K562 (cell line): ENCODE results near the gene ZSCAN5C. TPM values are rescaled to one million over a fixed set of nuclear protein-coding genes. Genes with fewer than 3 reads are reported as not detected.

Source experiments
- ATAC-seq: fragments of 200-7000 bp; cut with Tn5 transposase; 3 replicates; pipeline ENCODE4 v1.9.1; 2020; ENCODE audit warnings: moderate library complexity
- BruUV-seq: library from RNA; stranded (reverse); fragments of 400-500 nt; replicated peaks from 2 replicates; lab custom pipeline; 2021; lab: Mats Ljungman, UMichigan
- CTCF ChIA-PET: fragments of 300-600 bp; formaldehyde crosslinking; extraction: SDS; loops from one replicate; lab custom pipeline; 2021; ENCODE audit warnings: low intra/inter-chr PET ratio; lab: Yijun Ruan, JAX
- POLR2A ChIA-PET: fragments of 300-600, 350-650 bp; sonication (Branson Sonifier 250); formaldehyde crosslinking; extraction: SDS; loops from one replicate; lab custom pipeline; 2021; ENCODE audit warnings: antibody characterized with exemption, inconsistent platforms; lab: Yijun Ruan, JAX
- DNase-seq, 4 experiments: peaks; one replicate each; pipeline versions ENCODE4 v3.0.0 to v3.0.0-alpha.2; 2011 to 2018; ENCODE audit warnings: low spot score in 3 of 4, mixed read lengths in 3 of 4; ENCODE audit errors: extremely low read depth in 1 of 4
- FAIRE-seq: peaks from 2 replicates; lab custom pipeline; 2011; peaks lifted over from hg19 to GRCh38; lab: Jason Lieb, UNC
- H2AFZ ChIP-seq: 2 replicates; pipeline ENCODE4 v1.6.0; 2011; ENCODE audit warnings: low read depth, low read length, control low read depth, inconsistent platforms
- H3K27ac ChIP-seq: fragments of 200-600 bp; 3 replicates; pipeline ENCODE4 v1.8.0; 2011; ENCODE audit warnings: low read depth, mild to moderate bottlenecking, control low read depth, inconsistent platforms, low read length, moderate library complexity, mixed read lengths; ENCODE audit errors: extremely low read depth
- H3K27me3 ChIP-seq, 2 experiments: fragments of 300-600 bp in 1 of 2; 2 replicates in 1 of 2; 3 replicates in 1 of 2; pipeline versions ENCODE4 v1.6.0 to v1.8.0; 2011; ENCODE audit warnings: inconsistent platforms in 2 of 2, low read length in 2 of 2, mild to moderate bottlenecking in 1 of 2, mixed read lengths in 1 of 2, moderate library complexity in 1 of 2; ENCODE audit not compliant: control insufficient read depth in 2 of 2, insufficient read depth in 2 of 2
- H3K36me3 ChIP-seq: fragments of 300-600 bp; 3 replicates; pipeline ENCODE4 v1.8.0; 2011; ENCODE audit warnings: mild to moderate bottlenecking, low read length, inconsistent platforms; ENCODE audit not compliant: control insufficient read depth, insufficient read depth
- H3K4me1 ChIP-seq, 2 experiments: fragments of 200-600 bp in 1 of 2; replicated peaks in 1 of 2; 2 replicates in 1 of 2; 3 replicates in 1 of 2; pipeline versions ENCODE4 v1.5.1 to v1.8.0; 2011; ENCODE audit warnings: inconsistent platforms in 2 of 2, low read length in 2 of 2, mild to moderate bottlenecking in 1 of 2, mixed read lengths in 1 of 2, moderate library complexity in 1 of 2; ENCODE audit not compliant: control insufficient read depth in 2 of 2, insufficient read depth in 2 of 2
- H3K4me2 ChIP-seq: 2 replicates; pipeline ENCODE4 v1.6.1; 2011; ENCODE audit warnings: low read length, control low read depth, inconsistent platforms, mixed read lengths; ENCODE audit not compliant: insufficient read depth
- H3K4me3 ChIP-seq: fragments of 200-600 bp; sonication (generic), shearing (Covaris generic); 2 replicates; pipeline ENCODE4 v1.5.1; 2016; ENCODE audit warnings: control low read depth, inconsistent platforms
- H3K79me2 ChIP-seq: fragments of 200-600 bp; 3 replicates; pipeline ENCODE4 v1.8.0; 2011; ENCODE audit warnings: low read length, inconsistent platforms; ENCODE audit not compliant: control insufficient read depth, insufficient read depth
- H3K9ac ChIP-seq, 2 experiments: 2 replicates each; pipeline versions ENCODE4 v1.6.0 to v1.6.1; 2011; ENCODE audit warnings: low read depth in 2 of 2, low read length in 2 of 2, control low read depth in 1 of 2, inconsistent platforms in 1 of 2, mild to moderate bottlenecking in 1 of 2, mixed read lengths in 1 of 2; ENCODE audit not compliant: insufficient read depth in 1 of 2
- H3K9me1 ChIP-seq: one replicate; pipeline ENCODE4 v1.6.0; 2011; ENCODE audit warnings: inconsistent platforms, mild to moderate bottlenecking, low read length, moderate library complexity; ENCODE audit not compliant: control insufficient read depth, insufficient read depth
- H3K9me3 ChIP-seq: replicated peaks from 2 replicates; pipeline ENCODE4 v1.5.1; 2011; ENCODE audit warnings: low read depth, low read length, inconsistent platforms; ENCODE audit not compliant: control insufficient read depth, insufficient read depth
- H4K20me1 ChIP-seq: replicated peaks from 2 replicates; pipeline ENCODE4 v1.6.1; 2011; ENCODE audit warnings: low read length, inconsistent platforms, mixed read lengths; ENCODE audit not compliant: control insufficient read depth, insufficient read depth
- ARID4B ChIP-seq: sonication (generic); formaldehyde crosslinking; IDR thresholded peaks from 2 replicates; pipeline ENCODE4 v1.8.0; 2022; ENCODE audit warnings: mild to moderate bottlenecking, missing genetic modification reagents
- ATF2 ChIP-seq: sonication (generic); formaldehyde crosslinking; IDR thresholded peaks from 2 replicates; pipeline ENCODE4 v1.8.1; 2022; ENCODE audit warnings: missing genetic modification reagents
- BRCA1 ChIP-seq, 2 experiments: fragments of 450-650 bp in 1 of 2; sonication (generic) in 1 of 2; formaldehyde crosslinking in 1 of 2; IDR thresholded peaks; 2 replicates each; pipeline versions ENCODE4 v1.5.0 to v1.6.1; 2017 to 2020; ENCODE audit warnings: mild to moderate bottlenecking in 1 of 2, missing genetic modification reagents in 1 of 2
- DACH1 ChIP-seq: fragments of 450-650 bp; IDR thresholded peaks from 2 replicates; pipeline ENCODE4 v1.6.1; 2018; ENCODE audit not compliant: partially characterized antibody
- KAT8 ChIP-seq: fragments of 450-650 bp; IDR thresholded peaks from 2 replicates; pipeline ENCODE4 v1.6.1; 2016; ENCODE audit warnings: low read depth, mild to moderate bottlenecking
- NBN ChIP-seq: fragments of 450-650 bp; IDR thresholded peaks from 2 replicates; pipeline ENCODE4 v1.6.1; 2016; ENCODE audit warnings: low read depth, mild to moderate bottlenecking
- PBX2 ChIP-seq, 2 experiments: IDR thresholded peaks in 1 of 2; conservative IDR thresholded peaks in 1 of 2; 2 replicates each; pipeline ENCODE4 v1.6.1; 2016; ENCODE audit warnings: low read depth in 2 of 2, mild to moderate bottlenecking in 1 of 2, missing compliant biosample characterization in 1 of 2, missing genetic modification characterization in 1 of 2, moderate library complexity in 1 of 2
- PHB2 ChIP-seq: fragments of 450-650 bp; IDR thresholded peaks from 2 replicates; pipeline ENCODE4 v1.6.1; 2017; ENCODE audit warnings: low read depth
- PML ChIP-seq: IDR thresholded peaks from 2 replicates; pipeline ENCODE4 v1.6.1; 2012; ENCODE audit warnings: low read length, inconsistent platforms
- TARDBP ChIP-seq: fragments of 450-650 bp; IDR thresholded peaks from 2 replicates; pipeline ENCODE4 v1.6.1; 2016
- TRIM24 ChIP-seq, 2 experiments: fragments of 450-650 bp; IDR thresholded peaks; 2 replicates each; pipeline ENCODE4 v1.6.1; 2016
- USF2 ChIP-seq: sonication (generic); formaldehyde crosslinking; IDR thresholded peaks from 2 replicates; pipeline ENCODE4 v1.5.0; 2020; ENCODE audit warnings: missing genetic modification reagents
- ZFP36 ChIP-seq: fragments of 150-350 bp; IDR thresholded peaks from 2 replicates; pipeline ENCODE4 v1.6.1; 2018; ENCODE audit warnings: low read length, low read depth; ENCODE audit not compliant: partially characterized antibody
- WGBS: fragments of 100-300 bp; shearing (Covaris generic); methylation state at CpG from one replicate; pipeline ENCODE4 v1.1.6; 2016; ENCODE audit warnings: low coverage, mixed read lengths; ENCODE audit not compliant: insufficient coverage; ENCODE audit errors: missing lambda C conversion rate; 5-methylcytosine and 5-hydroxymethylcytosine counted together
- in situ Hi-C: fragments of 300-500 bp; cut with MboI; formaldehyde crosslinking; loops from 4 replicates; pipeline ENCODE4 v1.15.0; 2018; ENCODE audit warnings: inconsistent platforms, mixed read lengths
- intact Hi-C: fragments of 100-400 bp; cut with micrococcal nuclease; formaldehyde crosslinking; loops from 2 replicates; pipeline ENCODE4 v1.14.2; 2022
- polyA plus RNA-seq, 8 experiments: library from polyadenylated mRNA; depleted of rRNA in 4 of 8; stranded (reverse) in 5 of 8; unstranded in 3 of 8; fragments of >200 nt; fragmentation: Nextera tagmentation in 2 of 8; fragmentation: Illumina TruSeq in 1 of 8; extraction: Ambion mirVana in 2 of 8; extraction: Trizol in 1 of 8; gene quantifications; 2 replicates each; pipeline versions ENCODE4 v1.2.1 to v1.2.3, GENCODE V29; 2011 to 2014; ENCODE audit warnings: inconsistent platforms in 1 of 8, missing spikeins in 1 of 8
- total RNA-seq, 7 experiments: library from RNA; depleted of rRNA in 6 of 7; stranded (reverse); fragments of >200 nt in 6 of 7; fragmentation: Illumina TruSeq in 2 of 7; extraction: Trizol in 2 of 7; gene quantifications; 2 replicates each; pipeline versions ENCODE4 v1.2.1 to v1.2.3, GENCODE V29; 2011 to 2021; ENCODE audit warnings: low replicate concordance in 1 of 7

The ZSCAN5C gene
- total and polyA plus RNA-seq, 9 of the 15 experiments (the other 6 are each of a cell fraction or from before 2014, with no cell fraction given), result 0.07 TPM; not detected in 8

- peaks cover 9 to 11% of the 10 kb centered on the region in 2 experiments; a peak in 4 of 5 replicates for H3K4me1 ChIP-seq
- CTCF ChIA-PET, result interaction anchor here (0.5 kb wide), 1 partner anchor 84 kb away, joined by 3 read pairs; no protein-coding TSS in a partner anchor
- TF ChIP-seq PML (no peak), ARID4B (CRISPR knock-in tag) (no peak), PHB2 (no peak), DACH1 (no peak), PBX2 (CRISPR knock-in tag; IDR thresholded peaks at IDR 0.05; ENCODE audit: low read depth) (no peak), PBX2 (tag; conservative IDR thresholded peaks at IDR 0.05; ENCODE audit: low read depth) (peak; percentile 93), ZFP36 (no peak), USF2 (CRISPR knock-in tag) (no peak), BRCA1 (IDR thresholded peaks at IDR 0.05) (no peak), BRCA1 (CRISPR knock-in tag; IDR thresholded peaks at IDR 0.05) (no peak), TARDBP (no peak), TRIM24 (IDR thresholded peaks at IDR 0.05) (peak; percentile 75 to 82), NBN (no peak), KAT8 (no peak), ATF2 (no peak)
Observed at GRCh38 chr19:56159009-56159559, 43.0 kb upstream of the ZSCAN5C start.

More at GRCh38 chr19:56159009-56159559, 43.0 kb upstream of the ZSCAN5C start:
- Histone ChIP-seq H3K9me3 (no peaks in the 10 kb centered on the region), H3K79me2 (no peaks in the 10 kb centered on the region), H3K9me1 (no peaks in the 10 kb centered on the region), H3K27ac (no peak overlapping the region), H3K4me3 (no peak overlapping the region), H3K36me3 (peaks cover 25% of the 10 kb centered on the region; the same call in 2 of the 3 replicates), H4K20me1 (no peaks in the 10 kb centered on the region), H3K4me2 (no peak overlapping the region), H2AFZ (no peak overlapping the region), H3K27me3 (no peaks in the 10 kb centered on the region), H3K9ac (no peak overlapping the region)
- in situ Hi-C loops, result no loop called here
- peak in 2 of 4 experiments; percentile 47 to 50 for DNase-seq
- intact Hi-C loops, result no loop called here
- 69% methylated on average over 9 of the region's 9 CpGs for WGBS
- peak; percentile 26 for FAIRE-seq
- no TSS peak for BruUV-seq
- no peak for ATAC-seq
- POLR2A ChIA-PET, result no interaction called here
